ENCODE measurements around the gene GIPC2.

The GIPC2 gene

GRCh38 chr1:78156805-78157521 lies 111.2 kb downstream of the GIPC2 start:
- no peak overlapping the region for H3K9ac ChIP-seq (ENCODE audit: low read depth, low read length)

DNA sequence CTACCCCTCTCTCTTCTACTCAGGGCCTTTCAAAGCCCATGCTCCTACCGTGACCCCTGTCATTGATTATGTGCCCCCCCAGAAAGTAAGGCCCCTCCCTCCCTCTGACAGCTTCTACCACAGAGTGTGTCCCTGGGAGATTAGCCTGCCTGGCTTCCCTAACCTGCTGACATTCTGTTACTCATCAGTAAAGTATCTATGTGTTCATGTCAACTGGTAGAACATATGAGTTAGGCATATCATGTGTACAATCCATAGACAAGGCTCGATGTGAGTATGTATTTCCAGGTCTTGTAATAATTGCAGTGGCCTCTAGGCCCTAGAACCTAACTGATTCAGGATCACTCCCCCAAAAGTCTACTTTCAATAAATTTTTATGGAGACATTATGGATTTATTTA lies 120.0 kb downstream of the GIPC2 start:
- H3K4me3 ChIP-seq (ENCODE audit: low read depth, low read length), result no peak overlapping the region
- no peak overlapping the region for H3K9ac ChIP-seq (ENCODE audit: low read depth, low read length)
- H3K4me1 ChIP-seq (ENCODE audit: control insufficient read depth, insufficient read depth, low read length), result no peaks in the 10 kb centered on the region
- no peaks in the 10 kb centered on the region for H3K27me3 ChIP-seq (ENCODE audit: control insufficient read depth, insufficient read depth, low read length)
- no peaks in the 10 kb centered on the region for H3K36me3 ChIP-seq (ENCODE audit: control insufficient read depth, insufficient read depth, low read length)
- no peaks in the 10 kb centered on the region for H3K9me3 ChIP-seq (ENCODE audit: control insufficient read depth, insufficient read depth, low read length)

More at GRCh38 chr1:78156805-78157521, 111.2 kb downstream of the GIPC2 start:
- no peaks in the 10 kb centered on the region for H3K36me3 ChIP-seq (ENCODE audit: control insufficient read depth, insufficient read depth, low read length)
- H3K9me3 ChIP-seq (ENCODE audit: control insufficient read depth, insufficient read depth, low read length), result no peaks in the 10 kb centered on the region
- peaks cover 8% of the 10 kb centered on the region for H3K4me1 ChIP-seq (ENCODE audit: control insufficient read depth, insufficient read depth, low read length)
- no peaks in the 10 kb centered on the region for H3K27me3 ChIP-seq (ENCODE audit: control insufficient read depth, insufficient read depth, low read length)
- no peak overlapping the region for H3K4me3 ChIP-seq (ENCODE audit: low read depth, low read length)

DNA sequence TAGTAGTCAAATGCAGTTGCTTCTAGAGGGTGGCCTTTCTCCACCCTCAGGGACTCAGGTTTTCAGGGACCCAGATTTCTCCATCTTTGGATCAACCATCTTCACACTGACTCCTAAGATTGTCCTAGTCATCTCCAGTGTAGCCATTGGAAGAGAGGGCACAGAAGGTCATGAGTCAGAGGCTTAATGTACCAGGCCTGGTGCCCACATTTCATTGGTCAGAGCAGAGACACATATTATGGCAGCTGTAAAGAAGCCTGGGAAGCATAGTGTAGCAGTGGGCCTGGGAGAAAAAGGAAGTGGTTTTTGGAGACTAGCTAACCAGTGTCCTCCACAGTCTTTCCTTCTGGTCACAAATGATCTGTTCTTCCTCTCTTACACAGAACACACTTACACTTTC lies 122.5 kb downstream of the GIPC2 start:
- Histone ChIP-seq H3K9ac (ENCODE audit: low read depth, low read length) (no peak overlapping the region), H3K27me3 (ENCODE audit: control insufficient read depth, insufficient read depth, low read length) (no peaks in the 10 kb centered on the region), H3K4me1 (ENCODE audit: control insufficient read depth, insufficient read depth, low read length) (no peaks in the 10 kb centered on the region), H3K4me3 (ENCODE audit: low read depth, low read length) (no peak overlapping the region), H3K9me3 (ENCODE audit: control insufficient read depth, insufficient read depth, low read length) (no peaks in the 10 kb centered on the region), H3K36me3 (ENCODE audit: control insufficient read depth, insufficient read depth, low read length) (no peaks in the 10 kb centered on the region)

DNA sequence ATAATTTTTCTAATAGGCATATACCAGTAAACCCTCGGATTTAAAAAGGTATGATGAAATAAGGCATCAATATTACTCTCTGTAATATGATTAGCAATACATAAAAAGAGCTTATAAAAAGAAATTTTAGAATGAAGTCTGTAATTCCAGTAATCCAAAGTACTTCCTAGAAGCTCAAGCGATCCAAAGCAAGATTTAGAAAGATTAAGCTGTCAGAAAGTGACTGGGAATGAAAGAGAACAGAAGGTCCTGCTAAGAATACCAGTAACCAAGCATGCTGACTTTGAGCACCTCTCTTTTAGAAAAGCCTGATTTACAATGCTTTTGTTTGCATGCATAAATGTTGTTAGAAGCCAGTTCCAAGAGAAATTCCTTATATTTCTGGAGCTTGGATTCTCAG lies 125.1 kb downstream of the GIPC2 start:
- H3K9ac ChIP-seq (ENCODE audit: low read depth, low read length), result no peak overlapping the region
- no peaks in the 10 kb centered on the region for H3K9me3 ChIP-seq (ENCODE audit: control insufficient read depth, insufficient read depth, low read length)
- H3K27me3 ChIP-seq (ENCODE audit: control insufficient read depth, insufficient read depth, low read length), result no peaks in the 10 kb centered on the region
- H3K36me3 ChIP-seq (ENCODE audit: control insufficient read depth, insufficient read depth, low read length), result no peaks in the 10 kb centered on the region
- no peaks in the 10 kb centered on the region for H3K4me1 ChIP-seq (ENCODE audit: control insufficient read depth, insufficient read depth, low read length)
- no peak overlapping the region for H3K4me3 ChIP-seq (ENCODE audit: low read depth, low read length)

- Histone ChIP-seq H3K4me3 (ENCODE audit: low read depth, low read length) (no peak overlapping the region), H3K27me3 (ENCODE audit: control insufficient read depth, insufficient read depth, low read length) (no peaks in the 10 kb centered on the region), H3K9ac (ENCODE audit: low read depth, low read length) (no peak overlapping the region), H3K4me1 (ENCODE audit: control insufficient read depth, insufficient read depth, low read length) (no peaks in the 10 kb centered on the region), H3K36me3 (ENCODE audit: control insufficient read depth, insufficient read depth, low read length) (no peaks in the 10 kb centered on the region), H3K9me3 (ENCODE audit: control insufficient read depth, insufficient read depth, low read length) (no peaks in the 10 kb centered on the region)
These were observed 126.2 kb downstream of the GIPC2 start for GRCh38 chr1:78171736-78172590.

GRCh38 chr1:78176448-78176847 lies 130.7 kb downstream of the GIPC2 start:
- Histone ChIP-seq H3K9ac (ENCODE audit: low read depth, low read length) (no peak overlapping the region), H3K4me3 (ENCODE audit: low read depth, low read length) (no peak overlapping the region), H3K36me3 (ENCODE audit: control insufficient read depth, insufficient read depth, low read length) (no peaks in the 10 kb centered on the region), H3K4me1 (ENCODE audit: control insufficient read depth, insufficient read depth, low read length) (no peaks in the 10 kb centered on the region), H3K9me3 (ENCODE audit: control insufficient read depth, insufficient read depth, low read length) (no peaks in the 10 kb centered on the region), H3K27me3 (ENCODE audit: control insufficient read depth, insufficient read depth, low read length) (no peaks in the 10 kb centered on the region)

- Histone ChIP-seq H3K4me1 (ENCODE audit: control insufficient read depth, insufficient read depth, low read length) (no peaks in the 10 kb centered on the region), H3K9ac (ENCODE audit: low read depth, low read length) (no peak overlapping the region), H3K36me3 (ENCODE audit: control insufficient read depth, insufficient read depth, low read length) (no peaks in the 10 kb centered on the region), H3K9me3 (ENCODE audit: control insufficient read depth, insufficient read depth, low read length) (no peaks in the 10 kb centered on the region), H3K27me3 (ENCODE audit: control insufficient read depth, insufficient read depth, low read length) (no peaks in the 10 kb centered on the region), H3K4me3 (ENCODE audit: low read depth, low read length) (no peak overlapping the region)
These were observed 132.0 kb downstream of the GIPC2 start for GRCh38 chr1:78177708-78178270.

DNA sequence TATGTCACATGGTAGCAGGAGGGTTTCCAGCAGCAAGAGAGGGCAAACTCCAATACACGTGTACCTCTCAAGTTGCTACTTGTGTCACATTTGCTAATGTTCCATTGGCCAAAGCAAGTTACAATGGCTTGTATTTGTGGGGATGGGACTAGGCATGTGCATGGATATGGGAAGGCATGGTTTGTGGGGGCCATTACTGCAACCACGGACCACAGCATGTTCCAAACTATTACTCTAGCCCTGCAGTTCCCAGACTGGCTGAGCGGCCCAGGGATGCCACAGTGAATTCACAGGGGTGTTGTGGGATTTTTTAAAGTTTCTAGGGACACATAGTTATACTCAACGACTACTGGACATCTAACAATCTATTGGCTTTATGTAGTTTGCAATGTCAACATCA lies 133.1 kb downstream of the GIPC2 start:
- H3K4me1 ChIP-seq (ENCODE audit: control insufficient read depth, insufficient read depth, low read length), result no peaks in the 10 kb centered on the region
- H3K9ac ChIP-seq (ENCODE audit: low read depth, low read length), result no peak overlapping the region
- no peak overlapping the region for H3K4me3 ChIP-seq (ENCODE audit: low read depth, low read length)
- H3K9me3 ChIP-seq (ENCODE audit: control insufficient read depth, insufficient read depth, low read length), result no peaks in the 10 kb centered on the region
- H3K27me3 ChIP-seq (ENCODE audit: control insufficient read depth, insufficient read depth, low read length), result no peaks in the 10 kb centered on the region
- no peaks in the 10 kb centered on the region for H3K36me3 ChIP-seq (ENCODE audit: control insufficient read depth, insufficient read depth, low read length)

DNA sequence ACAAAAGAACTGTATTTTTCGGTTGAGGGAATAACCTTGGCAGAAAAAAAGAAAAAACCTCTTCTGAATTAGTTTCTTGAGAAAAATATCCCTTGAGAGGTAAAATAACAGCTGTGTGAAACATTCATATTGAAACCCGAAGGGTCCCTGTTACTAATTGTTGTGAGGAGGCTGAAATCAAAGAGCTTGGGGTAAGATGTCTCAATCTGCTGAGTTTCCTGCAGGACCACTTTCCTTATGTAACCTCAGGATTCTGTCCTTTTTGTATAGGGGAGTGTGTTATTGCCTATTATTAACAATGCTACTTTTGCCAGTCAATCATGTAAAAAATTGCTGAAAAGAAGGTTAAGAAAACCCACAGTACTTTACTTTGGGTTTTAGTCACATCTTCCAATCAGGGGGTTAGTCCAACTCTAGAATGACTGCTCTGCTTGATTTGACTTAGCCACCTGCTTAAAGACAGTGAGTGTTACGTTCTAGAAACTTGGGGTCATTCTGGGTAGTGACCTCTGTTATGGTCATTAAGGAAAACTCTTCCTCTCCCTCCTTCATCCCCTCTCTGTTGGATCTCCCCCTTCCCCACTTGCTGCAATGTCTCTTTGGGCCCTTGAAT lies 138.8 kb downstream of the GIPC2 start:
- H3K4me1 ChIP-seq (ENCODE audit: control insufficient read depth, insufficient read depth, low read length), result no peaks in the 10 kb centered on the region
- H3K9ac ChIP-seq (ENCODE audit: low read depth, low read length), result no peak overlapping the region
- H3K4me3 ChIP-seq (ENCODE audit: low read depth, low read length), result no peak overlapping the region
- no peaks in the 10 kb centered on the region for H3K9me3 ChIP-seq (ENCODE audit: control insufficient read depth, insufficient read depth, low read length)
- H3K36me3 ChIP-seq (ENCODE audit: control insufficient read depth, insufficient read depth, low read length), result no peaks in the 10 kb centered on the region
- no peaks in the 10 kb centered on the region for H3K27me3 ChIP-seq (ENCODE audit: control insufficient read depth, insufficient read depth, low read length)
